WTC11 (cell line): ENCODE data around the gene SAMHD1. TPM values are rescaled to one million over a fixed set of nuclear protein-coding genes. Genes with fewer than 3 reads are reported as not detected.

ENCODE experiments used
- ATAC-seq: fragments of 200-7000 bp; cut with Tn5 transposase; 2 replicates; pipeline ENCODE4 v1.10.0; 2021; ENCODE audit warnings: mild to moderate bottlenecking, moderate library complexity
- CTCF ChIA-PET: fragments of 300-600 bp; sonication (Branson Sonifier 250); formaldehyde crosslinking; loops from one replicate; lab custom pipeline; 2021; ENCODE audit warnings: antibody characterized with exemption; lab: Charles Lee
- POLR2A ChIA-PET: fragments of 350-600 bp; sonication (Branson Sonifier 250); formaldehyde crosslinking; loops from one replicate; lab custom pipeline; 2021; ENCODE audit warnings: antibody characterized with exemption; lab: Charles Lee
- DNase-seq: peaks from one replicate; pipeline ENCODE4 v3.0.0; 2021; ENCODE audit warnings: low spot score
- H3K27ac Mint-ChIP-seq: 2 replicates; pipeline ENCODE4 v1.8.0; 2021; ENCODE audit warnings: mixed read lengths
- H3K27me3 Mint-ChIP-seq: 2 replicates; pipeline ENCODE4 v1.8.0; 2021; ENCODE audit warnings: low read depth, mild to moderate bottlenecking, moderate library complexity, mixed read lengths
- H3K36me3 Mint-ChIP-seq: 2 replicates; pipeline ENCODE4 v1.8.0; 2021; ENCODE audit warnings: mixed read lengths
- H3K4me1 Mint-ChIP-seq: 2 replicates; pipeline ENCODE4 v1.8.0; 2022; ENCODE audit warnings: mixed read lengths
- H3K4me3 Mint-ChIP-seq: 2 replicates; pipeline ENCODE4 v1.8.0; 2021; ENCODE audit warnings: mild to moderate bottlenecking, moderate library complexity, mixed read lengths
- H3K9me3 Mint-ChIP-seq: 2 replicates; pipeline ENCODE4 v1.8.0; 2021; ENCODE audit warnings: mixed read lengths
- ATF3 ChIP-seq: sonication (generic); formaldehyde crosslinking; conservative IDR thresholded peaks from 2 replicates; pipeline ENCODE4 v1.8.1; 2022; ENCODE audit warnings: mild to moderate bottlenecking, missing genetic modification reagents
- ATF6 ChIP-seq: sonication (generic); formaldehyde crosslinking; IDR thresholded peaks from 2 replicates; pipeline ENCODE4 v1.8.1; 2023; ENCODE audit warnings: mild to moderate bottlenecking, missing genetic modification reagents
- EMX1 ChIP-seq: fragments of 250-450 bp; sonication (Bioruptor Pico); IDR thresholded peaks from 2 replicates; pipeline ENCODE4 v1.8.0; 2021; ENCODE audit warnings: mild to moderate bottlenecking
- ERG ChIP-seq: fragments of 250-450 bp; sonication (Bioruptor Pico); IDR thresholded peaks from 2 replicates; pipeline ENCODE4 v1.8.0; 2021; ENCODE audit warnings: mild to moderate bottlenecking
- FOXP4 ChIP-seq: sonication (generic); formaldehyde crosslinking; IDR thresholded peaks from 2 replicates; pipeline ENCODE4 v1.8.0; 2022; ENCODE audit warnings: mild to moderate bottlenecking, missing genetic modification reagents
- HMGA2 ChIP-seq: fragments of 250-450 bp; sonication (Bioruptor Pico); IDR thresholded peaks from 2 replicates; pipeline ENCODE4 v1.4.0; 2021; ENCODE audit warnings: mild to moderate bottlenecking, moderate library complexity
- HMGXB4 ChIP-seq: sonication (generic); formaldehyde crosslinking; IDR thresholded peaks from 2 replicates; pipeline ENCODE4 v1.8.1; 2023; ENCODE audit warnings: mild to moderate bottlenecking, moderate library complexity, missing genetic modification reagents
- JAZF1 ChIP-seq: fragments of 250-450 bp; sonication (Bioruptor Pico); IDR thresholded peaks from 2 replicates; pipeline ENCODE4 v1.9.0; 2021; ENCODE audit warnings: moderate library complexity, mild to moderate bottlenecking, inconsistent platforms
- MLX ChIP-seq: sonication (generic); formaldehyde crosslinking; IDR thresholded peaks from 2 replicates; pipeline ENCODE4 v1.8.1; 2023; ENCODE audit warnings: mild to moderate bottlenecking, missing genetic modification reagents, moderate library complexity
- NFYB ChIP-seq: sonication (generic); formaldehyde crosslinking; conservative IDR thresholded peaks from 2 replicates; pipeline ENCODE4 v1.8.0; 2022; ENCODE audit warnings: low read depth, missing genetic modification reagents
- OVOL2 ChIP-seq: fragments of 250-450 bp; sonication (Bioruptor Pico); IDR thresholded peaks from 2 replicates; pipeline ENCODE4 v1.9.0; 2021; ENCODE audit warnings: mild to moderate bottlenecking, borderline replicate concordance
- PRDM15 ChIP-seq: sonication (generic); formaldehyde crosslinking; IDR thresholded peaks from 2 replicates; pipeline ENCODE4 v1.8.0; 2022; ENCODE audit warnings: missing genetic modification reagents
- PREB ChIP-seq: sonication (generic); formaldehyde crosslinking; IDR thresholded peaks from 2 replicates; pipeline ENCODE4 v1.8.1; 2022; ENCODE audit warnings: mild to moderate bottlenecking, missing genetic modification reagents, moderate library complexity, borderline replicate concordance
- PRRX2 ChIP-seq: fragments of 250-450 bp; sonication (Bioruptor Pico); IDR thresholded peaks from 2 replicates; pipeline ENCODE4 v1.8.0; 2021; ENCODE audit warnings: mild to moderate bottlenecking
- SMAD3 ChIP-seq: sonication (generic); formaldehyde crosslinking; IDR thresholded peaks from 2 replicates; pipeline ENCODE4 v1.8.0; 2022; ENCODE audit warnings: missing genetic modification reagents, mild to moderate bottlenecking, borderline replicate concordance
- TCF7 ChIP-seq: sonication (generic); formaldehyde crosslinking; IDR thresholded peaks from 2 replicates; pipeline ENCODE4 v1.8.0; 2022; ENCODE audit warnings: mild to moderate bottlenecking, low read depth, missing genetic modification reagents, moderate library complexity
- USF1 ChIP-seq: sonication (generic); formaldehyde crosslinking; IDR thresholded peaks from 2 replicates; pipeline ENCODE4 v1.8.0; 2022; ENCODE audit warnings: mild to moderate bottlenecking, missing genetic modification reagents
- ZBTB21 ChIP-seq: sonication (generic); formaldehyde crosslinking; IDR thresholded peaks from 2 replicates; pipeline ENCODE4 v1.8.1; 2023; ENCODE audit warnings: mild to moderate bottlenecking, missing genetic modification reagents, borderline replicate concordance
- ZNF263 ChIP-seq: sonication (generic); formaldehyde crosslinking; IDR thresholded peaks from 2 replicates; pipeline ENCODE4 v1.8.1; 2022; ENCODE audit warnings: low read depth, mild to moderate bottlenecking, moderate library complexity, missing genetic modification reagents
- total RNA-seq: library from RNA; stranded (reverse); gene quantifications from 3 replicates; pipeline ENCODE4 v1.2.3, GENCODE V29; 2021

Gene SAMHD1
- total RNA-seq, 1 experiment from 2014 or later = 31.0 TPM

- TF ChIP-seq SMAD3 (CRISPR knock-in tag) = no peak
- TF ChIP-seq TCF7 = no peak
- no peak for TF ChIP-seq EMX1 (CRISPR knock-in tag)
- no peak for TF ChIP-seq JAZF1 (CRISPR knock-in tag)
- no peak for TF ChIP-seq PREB (CRISPR knock-in tag)
Observed at GRCh38 chr20:36959242-36959641, 7.7 kb upstream of the SAMHD1 start (continued).

GRCh38 chr20:36957875-36958667, 6.6 kb upstream of the SAMHD1 start:
- Mint-ChIP-seq H3K27ac (no peak overlapping the region), H3K9me3 (peaks cover 28% of the 10 kb centered on the region), H3K27me3 (no peaks in the 10 kb centered on the region; the same call in 1 of the 2 replicates), H3K4me1 (no peaks in the 10 kb centered on the region), H3K36me3 (peaks cover 13% of the 10 kb centered on the region), H3K4me3 (no peak overlapping the region)
- no peak for TF ChIP-seq USF1 (CRISPR knock-in tag)
- no peak for TF ChIP-seq ATF6 (CRISPR knock-in tag)
- no peak for TF ChIP-seq ZBTB21
- no peak for TF ChIP-seq PRRX2 (CRISPR knock-in tag)
- TF ChIP-seq ZNF263 (CRISPR knock-in tag) = no peak
- TF ChIP-seq OVOL2 = no peak
- no peak for TF ChIP-seq MLX (CRISPR knock-in tag)
- no peak for TF ChIP-seq NFYB
- TF ChIP-seq ERG (CRISPR knock-in tag) = no peak
- no peak for TF ChIP-seq HMGA2
- no peak for TF ChIP-seq HMGXB4 (CRISPR knock-in tag)
- no peak for TF ChIP-seq FOXP4
- TF ChIP-seq PRDM15 (CRISPR knock-in tag) = no peak
- TF ChIP-seq ATF3 (CRISPR knock-in tag) = no peak
- CTCF ChIA-PET = no interaction called here
- ATAC-seq = no peak
- POLR2A ChIA-PET = no interaction called here
- DNase-seq = no peak
